Superior temporal gyrus (tissue), 1 donor: ENCODE data around the gene NEUROG3.
"Not testable (repeated sequence)": the region's sequence is repeated elsewhere in the genome, so short reads cannot be mapped to it uniquely, and the experiment has no call there.

Source experiments
- DNase-seq: peaks from one replicate; pipeline ENCODE4 v3.0.0-alpha.2; 2016; ENCODE audit errors: extremely low spot score

The NEUROG3 gene

DNA sequence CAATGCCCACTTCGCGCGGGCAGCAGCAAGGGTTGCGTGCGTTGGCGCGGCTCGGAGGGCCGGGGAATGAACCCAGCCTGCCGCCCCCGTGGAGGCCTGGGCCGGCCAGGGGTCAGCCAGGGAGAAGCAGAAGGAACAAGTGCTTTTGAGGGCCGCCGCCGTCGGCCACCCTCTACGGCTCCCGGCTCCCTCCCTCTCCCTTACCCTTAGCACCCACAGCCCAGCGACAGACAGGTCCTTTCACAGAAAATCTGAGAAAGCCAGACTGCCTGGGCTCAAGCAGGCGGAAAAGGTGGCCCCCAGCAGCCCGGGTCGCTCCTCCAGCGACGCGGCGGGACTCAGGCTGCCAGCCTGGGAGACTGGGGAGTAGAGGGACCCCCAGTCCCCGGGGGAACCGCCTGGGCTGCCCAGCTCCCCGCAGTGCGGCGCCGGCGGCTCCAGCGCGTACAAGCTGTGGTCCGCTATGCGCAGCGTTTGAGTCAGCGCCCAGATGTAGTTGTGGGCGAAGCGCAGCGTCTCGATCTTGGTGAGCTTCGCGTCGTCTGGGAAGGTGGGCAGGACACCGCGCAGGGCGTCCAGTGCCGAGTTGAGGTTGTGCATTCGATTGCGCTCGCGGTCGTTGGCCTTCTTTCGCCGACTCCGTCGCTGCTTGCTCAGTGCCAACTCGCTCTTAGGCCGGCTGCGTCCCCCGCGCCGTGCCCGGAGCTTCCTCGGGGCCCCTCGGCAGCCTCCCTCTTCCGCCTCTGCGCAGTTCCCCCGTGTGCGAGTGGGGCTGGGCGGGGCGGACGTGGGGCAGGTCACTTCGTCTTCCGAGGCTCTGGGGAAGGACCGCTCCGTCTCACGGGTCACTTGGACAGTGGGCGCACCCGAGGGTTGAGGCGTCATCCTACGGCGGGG lies 815 bp downstream of the NEUROG3 start:
- no peak for DNase-seq

DNA sequence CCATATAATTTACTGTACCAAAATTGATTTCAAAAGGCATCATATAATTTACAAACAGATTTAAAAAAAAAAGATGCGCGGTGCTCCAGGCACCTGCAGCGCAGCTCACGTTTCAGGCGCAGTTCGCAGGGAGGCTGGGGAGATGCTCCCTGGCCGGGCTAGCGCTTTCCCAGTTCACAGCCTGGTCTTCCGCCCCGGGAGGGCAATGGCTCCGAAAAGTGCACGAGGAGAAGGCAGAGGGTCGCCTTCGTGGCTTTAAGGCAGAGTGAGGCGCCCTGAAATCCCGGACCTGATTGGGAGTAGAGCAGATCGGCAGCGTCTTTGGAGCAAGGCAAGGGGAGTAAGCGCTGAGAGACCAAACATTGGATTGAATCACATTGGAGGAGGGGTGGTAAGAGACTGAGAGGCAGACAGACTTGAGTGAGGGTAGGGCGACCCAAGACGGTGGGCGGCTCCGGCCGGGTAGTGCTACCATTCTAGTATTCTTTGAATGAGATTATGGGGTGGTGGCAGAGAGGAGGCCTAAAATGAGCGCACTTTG lies 1.5 kb downstream of the NEUROG3 start:
- no peak for DNase-seq

DNA sequence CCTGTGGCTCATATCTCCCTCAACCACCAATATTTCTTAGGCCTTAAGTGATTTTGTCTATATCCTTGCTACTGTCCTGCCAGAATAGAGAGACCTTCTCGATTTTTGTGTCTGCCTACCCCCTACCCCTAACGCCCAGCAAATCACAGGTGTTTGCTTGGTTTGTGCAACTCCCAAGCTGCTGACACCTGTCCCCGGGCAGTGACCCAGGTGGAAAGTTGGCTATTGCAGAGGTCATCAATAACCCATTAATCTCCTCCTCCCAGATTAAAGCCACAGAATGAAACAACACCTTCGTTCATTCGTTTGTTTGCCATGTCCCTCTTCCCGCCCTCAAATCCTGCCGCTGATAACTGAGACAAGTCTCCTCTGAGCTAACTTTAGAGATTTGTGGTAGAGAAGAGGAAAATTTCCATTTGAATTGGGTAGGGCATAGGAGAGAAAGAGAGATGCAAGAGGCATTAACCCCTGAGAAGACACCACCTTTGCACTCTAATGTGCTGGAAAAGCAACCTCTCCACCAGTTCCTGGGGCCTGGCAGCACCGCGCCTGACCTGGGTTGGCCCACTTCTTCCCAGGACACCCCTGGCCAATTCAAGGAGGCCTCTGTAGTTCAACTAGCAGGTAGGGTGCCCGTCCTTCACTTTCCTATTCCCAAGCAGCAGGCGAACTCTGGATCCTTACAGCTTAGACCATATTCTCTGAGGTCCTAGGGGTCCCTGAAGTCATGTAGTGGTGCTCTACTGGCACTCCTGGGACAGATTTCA lies 3.0 kb downstream of the NEUROG3 start:
- DNase-seq = no peak

DNA sequence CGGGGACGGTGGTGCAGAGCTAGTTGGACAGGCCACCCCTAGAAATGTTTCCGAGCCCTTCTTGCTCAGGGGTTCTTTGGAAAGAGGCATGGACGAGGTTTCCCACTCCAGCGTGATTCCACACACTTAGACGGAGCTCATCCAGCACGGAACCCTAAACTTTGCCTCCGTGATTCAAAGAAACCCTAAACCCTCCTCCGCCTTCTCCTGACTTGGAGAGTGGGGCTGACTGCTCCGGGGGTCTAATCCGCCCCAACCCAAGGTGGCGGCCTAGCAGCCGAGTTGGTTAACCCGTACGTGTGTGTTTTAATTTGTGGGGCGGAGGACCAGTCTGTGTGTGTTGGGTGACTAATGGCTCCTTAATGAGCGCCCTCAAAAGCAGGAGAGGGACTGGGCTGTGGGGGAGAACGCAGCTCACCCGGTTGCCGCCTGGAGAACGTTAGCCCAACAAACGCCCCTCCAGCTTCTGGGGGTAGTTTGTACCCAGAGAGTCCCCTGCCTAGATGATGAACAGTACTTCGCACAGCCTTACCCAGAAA lies 3.8 kb downstream of the NEUROG3 start:
- no peak for DNase-seq

DNA sequence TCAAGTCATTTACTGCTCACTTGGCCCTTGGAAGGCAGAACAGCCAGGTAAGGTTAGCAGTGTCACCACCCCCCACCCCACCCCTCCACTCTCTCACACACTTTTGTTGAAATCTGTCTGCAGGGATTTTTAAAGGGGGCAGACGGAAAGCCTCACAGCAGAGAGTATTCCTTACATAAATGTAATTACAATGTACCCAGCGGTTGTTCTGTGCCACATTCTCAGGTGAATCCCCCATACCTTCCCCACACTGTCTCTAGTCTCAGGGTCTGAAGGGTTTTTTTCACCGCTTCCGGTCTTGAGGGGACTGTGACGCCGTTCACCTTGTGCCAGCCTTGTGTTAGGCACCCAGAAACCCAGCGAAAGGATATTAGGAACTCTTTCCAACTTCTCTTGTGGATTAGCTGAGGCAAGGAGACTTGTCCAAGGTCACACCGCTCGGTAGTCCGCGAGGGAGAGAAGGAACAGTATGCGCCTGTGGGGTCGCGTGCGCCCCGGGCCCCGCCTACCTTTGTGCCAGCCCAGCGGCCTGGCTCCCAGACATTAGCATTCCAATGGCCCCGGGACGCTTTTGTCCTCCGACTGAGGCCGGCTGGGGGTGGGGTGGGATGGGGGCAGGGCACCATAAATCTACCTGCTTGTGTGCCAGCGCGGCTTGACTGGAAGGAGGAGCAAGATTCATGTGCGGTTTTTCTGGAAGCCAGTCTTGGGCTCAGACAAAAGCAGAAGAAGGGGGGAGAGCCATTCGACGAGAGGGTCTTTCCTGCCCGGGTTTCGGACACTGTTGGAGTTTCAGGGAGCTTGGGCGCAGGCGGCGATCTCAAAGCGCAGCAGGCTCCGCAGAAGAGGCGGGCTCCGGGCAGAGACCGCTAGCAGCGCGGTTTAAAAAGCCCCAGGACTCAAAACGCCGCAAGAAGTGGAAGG lies 4.5 kb downstream of the NEUROG3 start:
- DNase-seq = no peak

DNA sequence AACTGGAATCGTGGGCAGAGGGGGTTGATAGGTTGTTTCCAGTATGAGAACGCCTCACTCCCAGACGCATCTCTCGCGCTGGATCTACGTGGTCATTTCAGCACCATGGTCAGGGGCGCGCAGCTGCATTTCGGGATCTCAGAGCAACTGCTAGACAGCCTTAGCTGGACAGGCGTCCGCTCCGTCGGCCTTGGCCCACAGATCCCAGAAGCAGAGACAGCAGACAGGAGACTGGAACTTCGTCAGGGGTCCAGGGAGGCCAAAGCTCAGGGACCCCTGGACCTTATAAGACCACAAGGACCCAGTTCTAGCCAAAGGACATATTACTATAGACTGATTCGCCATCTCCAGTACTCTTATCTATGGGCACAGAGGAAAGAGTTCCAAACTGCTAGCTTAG lies 5.3 kb downstream of the NEUROG3 start:
- DNase-seq = no peak

DNA sequence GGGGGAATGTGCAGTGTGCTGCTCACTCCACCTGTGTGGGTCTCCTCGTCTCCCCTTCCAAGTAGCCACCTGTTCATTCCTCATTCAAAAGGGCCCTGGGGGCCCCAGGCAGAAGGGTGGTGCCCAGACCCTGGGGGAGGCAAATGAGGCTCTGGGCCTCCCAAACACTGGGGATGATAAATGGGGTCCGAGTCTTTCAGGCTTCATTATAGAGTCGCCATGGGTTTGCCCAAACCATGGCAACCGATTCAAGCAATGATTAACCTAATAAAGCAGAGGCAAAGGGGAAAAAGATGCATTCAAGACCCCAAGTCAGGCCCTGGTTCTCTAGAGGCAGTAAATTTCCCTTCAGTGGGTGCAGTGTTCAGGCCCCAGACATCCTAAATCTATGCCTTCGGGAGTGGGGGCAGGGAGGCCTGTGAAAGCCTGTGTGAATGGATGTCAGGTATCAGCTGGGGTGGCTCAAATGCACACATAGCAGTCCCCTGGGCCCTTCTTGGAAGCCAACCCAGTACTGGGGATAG lies 10.4 kb downstream of the NEUROG3 start:
- DNase-seq = no peak

DNA sequence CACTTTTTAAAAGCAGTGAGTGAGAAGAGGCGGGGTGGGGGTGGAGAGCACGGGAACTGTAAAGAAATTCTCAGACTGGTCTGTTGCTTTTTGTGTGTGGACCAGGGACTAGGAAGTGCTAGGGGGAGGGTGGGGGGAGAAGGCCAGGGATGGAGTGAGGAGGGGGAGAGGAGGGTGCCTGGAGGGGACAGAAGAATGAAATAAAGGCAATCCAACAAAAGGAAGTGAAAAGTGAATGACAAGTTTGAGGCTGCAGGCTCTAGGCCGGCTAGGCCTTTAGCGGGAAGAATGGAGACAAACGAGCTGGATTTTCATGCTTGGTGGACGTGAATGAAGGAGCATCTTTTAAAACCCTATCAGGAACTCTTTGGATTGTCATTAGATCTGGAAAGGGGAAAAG lies 13.7 kb downstream of the NEUROG3 start:
- DNase-seq = no peak

DNA sequence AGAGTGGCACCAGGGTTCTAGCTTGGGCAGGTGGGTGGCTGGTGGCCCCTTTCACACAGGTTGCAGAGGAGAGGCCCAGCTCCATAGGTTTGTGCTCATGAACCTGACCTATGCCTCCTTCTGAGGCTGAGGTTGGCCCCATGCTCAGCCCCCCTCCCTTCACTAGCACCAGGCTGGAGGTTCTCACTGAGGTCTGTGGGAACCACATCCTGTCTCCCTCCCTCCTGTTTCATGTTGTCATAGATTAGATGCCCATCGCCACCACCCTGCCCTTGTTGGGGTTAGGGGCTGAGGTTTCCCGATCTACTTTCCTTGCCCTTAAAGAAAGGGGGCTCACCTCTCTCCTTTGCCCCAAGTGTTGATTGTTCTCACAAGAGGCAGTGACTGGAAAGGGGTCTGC lies 14.7 kb downstream of the NEUROG3 start:
- DNase-seq = no peak

DNA sequence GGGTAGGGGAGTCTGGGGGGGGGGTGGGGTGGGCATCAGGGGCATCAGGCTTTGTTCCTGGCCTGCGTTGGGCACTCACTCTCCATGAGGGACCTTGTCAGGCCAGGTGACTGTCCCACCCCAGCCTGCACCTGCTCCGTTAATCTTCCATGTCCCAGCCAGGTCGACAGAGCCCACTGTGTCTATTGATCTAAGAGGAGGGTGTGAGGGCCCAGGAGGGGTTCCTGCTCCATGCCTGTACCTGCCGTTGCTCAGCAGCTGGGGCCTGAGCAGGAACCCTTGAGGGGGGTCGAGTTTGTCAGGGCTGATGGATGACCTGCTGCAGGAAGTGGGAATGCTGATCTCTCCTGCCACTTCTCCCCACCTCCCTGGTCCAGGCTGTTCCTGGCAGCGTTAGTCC lies 18.6 kb downstream of the NEUROG3 start:
- no peak for DNase-seq

DNA sequence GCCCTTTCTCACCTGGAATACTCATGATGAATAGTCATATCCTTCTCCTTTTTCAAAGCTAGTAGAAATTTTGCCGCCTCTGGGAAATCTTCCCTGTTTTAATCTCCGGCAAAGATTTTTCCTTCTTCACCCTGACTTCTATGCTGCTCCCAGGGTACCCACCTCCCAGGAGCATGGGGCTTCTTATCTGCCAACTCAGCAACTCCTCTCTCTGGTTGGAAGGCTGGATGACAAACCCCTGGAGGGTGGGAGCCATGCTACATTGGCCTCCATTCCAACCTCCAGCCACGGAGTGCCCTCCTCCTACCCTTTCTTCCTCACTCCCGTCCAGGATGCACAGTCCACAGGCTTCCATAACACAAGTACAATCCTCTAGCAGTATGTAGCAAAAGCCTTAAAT lies 19.9 kb downstream of the NEUROG3 start:
- DNase-seq = no peak

DNA sequence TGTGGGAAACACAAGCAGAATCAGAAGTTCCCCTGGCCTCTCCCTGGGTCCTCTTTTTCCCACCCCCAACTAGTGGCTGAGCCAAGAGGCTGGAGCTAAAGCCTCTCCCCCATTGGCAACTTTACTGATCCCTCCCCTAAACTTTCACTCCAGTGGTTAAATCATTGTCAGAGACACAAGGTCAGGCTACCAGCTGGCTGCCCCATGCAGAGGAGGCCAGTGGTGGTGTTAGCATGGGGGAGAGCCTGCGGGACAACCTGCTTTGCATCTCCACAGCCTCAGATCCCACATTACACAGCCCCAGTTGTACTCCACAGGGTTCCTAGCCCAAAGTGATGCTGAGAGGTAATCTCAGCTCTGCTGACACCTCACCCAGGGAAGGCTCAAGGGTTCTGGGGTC lies 21.0 kb downstream of the NEUROG3 start:
- DNase-seq = no peak

DNA sequence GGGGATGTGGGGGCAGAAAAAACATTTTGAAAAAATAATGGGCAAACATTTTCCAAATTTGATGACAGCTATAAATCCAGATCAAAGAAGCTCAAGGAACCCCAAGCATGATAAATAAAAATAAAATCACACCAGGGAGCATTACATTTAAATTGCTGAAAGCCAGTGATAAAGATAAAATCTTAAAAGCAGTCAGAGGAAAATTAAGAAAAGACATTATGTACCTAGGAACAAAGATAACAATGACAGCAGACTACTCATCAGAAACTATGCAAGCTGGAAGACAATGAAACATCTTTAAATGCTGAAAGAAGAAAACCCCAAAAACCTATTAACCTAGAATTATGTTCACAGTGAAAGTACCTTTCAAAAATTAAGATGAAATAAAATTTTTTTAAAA lies 23.3 kb downstream of the NEUROG3 start:
- DNase-seq = no peak

DNA sequence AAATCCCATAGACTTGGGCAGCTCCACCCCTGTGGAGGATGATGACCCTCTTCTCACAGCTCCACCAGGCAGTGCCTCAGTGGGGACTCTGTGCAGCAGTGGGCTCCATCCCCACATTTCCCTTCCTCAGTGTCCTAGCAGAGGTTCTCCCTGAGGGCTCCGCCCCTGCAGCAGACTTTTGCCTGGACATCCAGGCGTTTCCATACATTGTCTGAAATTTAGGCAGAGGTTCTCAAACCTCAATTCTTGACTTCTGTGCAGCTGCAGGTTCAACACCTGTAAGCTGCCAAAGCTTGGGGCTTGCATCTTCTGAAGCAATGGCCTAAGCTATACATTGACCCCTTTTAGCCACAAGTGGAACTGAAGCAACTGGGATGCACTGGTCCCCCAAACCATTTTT lies 31.8 kb downstream of the NEUROG3 start:
- DNase-seq = no peak

DNA sequence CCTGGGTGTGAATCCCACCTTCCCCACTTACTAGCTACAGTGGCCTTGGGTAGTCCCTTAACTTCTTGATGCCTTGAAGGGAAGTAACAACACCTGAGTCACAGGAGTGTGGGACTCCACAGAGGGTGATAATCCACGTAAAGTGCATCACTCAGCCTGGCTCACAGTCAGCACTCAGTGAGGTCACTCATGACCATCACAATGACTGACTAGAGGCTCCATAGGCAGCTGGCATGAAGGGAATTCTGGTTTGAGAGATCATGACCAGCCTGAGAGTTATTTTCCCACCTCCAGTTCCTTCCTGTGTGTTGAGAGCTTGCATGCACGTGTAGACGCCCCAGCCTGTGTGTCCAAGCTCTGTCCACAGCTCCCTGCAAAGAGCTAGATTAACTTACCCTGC lies 34.8 kb downstream of the NEUROG3 start:
- DNase-seq = no peak

DNA sequence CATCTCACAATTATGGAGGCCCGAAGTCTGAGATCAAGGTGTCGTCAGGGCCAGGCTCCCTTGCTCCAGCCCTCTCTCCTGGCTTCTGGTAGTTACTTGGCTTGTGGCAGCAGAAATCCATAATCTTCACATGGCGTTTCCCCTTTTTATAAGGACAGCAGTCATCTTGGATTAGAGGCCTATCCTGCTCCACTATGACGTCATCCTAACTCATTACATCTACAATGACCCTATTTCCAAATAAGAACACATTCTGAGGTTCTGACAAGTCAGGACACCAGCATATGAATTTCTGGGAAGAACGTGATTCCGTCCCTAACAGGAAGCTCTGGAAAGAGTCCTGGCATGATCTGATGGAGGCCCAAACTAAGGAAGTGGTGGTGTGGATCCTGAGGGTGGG lies 35.8 kb downstream of the NEUROG3 start:
- DNase-seq = no peak

DNA sequence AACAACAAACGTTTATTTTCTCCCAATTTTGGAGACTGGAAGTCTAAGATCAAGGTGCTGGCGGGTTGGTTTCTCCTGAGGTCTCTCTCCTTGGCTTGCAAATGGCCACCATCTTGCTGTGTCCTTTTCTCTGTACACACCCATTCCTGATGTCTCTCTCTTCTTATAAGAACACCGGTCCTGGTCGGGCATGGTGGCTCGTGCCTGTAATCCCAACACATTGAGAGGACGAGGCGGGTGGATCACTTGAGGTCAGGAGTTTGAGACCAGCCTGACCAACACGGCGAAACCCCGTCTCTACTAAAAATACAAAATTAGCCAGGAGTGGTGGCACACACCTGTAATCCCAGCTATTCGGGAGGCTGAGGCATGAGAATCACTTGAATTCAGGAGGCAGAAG lies 36.7 kb downstream of the NEUROG3 start:
- DNase-seq = not testable (repeated sequence)

DNA sequence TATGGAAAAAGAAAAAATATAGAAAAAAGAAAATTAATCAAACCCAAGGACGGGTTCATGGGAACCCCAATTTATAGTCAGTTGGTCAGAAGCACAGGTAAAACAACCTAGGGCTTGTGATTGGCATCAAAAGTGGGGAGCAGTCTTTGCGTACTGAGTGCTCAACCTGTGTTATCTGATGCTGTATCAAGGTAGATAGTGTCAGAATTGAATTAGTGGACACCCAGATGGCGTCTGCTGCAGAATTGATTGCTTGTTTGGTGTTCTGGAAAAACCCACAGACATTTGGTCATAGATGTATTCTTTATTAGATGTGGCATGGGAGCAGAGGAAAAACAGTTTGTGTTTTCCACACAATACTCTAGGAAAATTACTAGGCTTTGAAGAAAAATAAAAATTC lies 39.6 kb downstream of the NEUROG3 start:
- DNase-seq = no peak

DNA sequence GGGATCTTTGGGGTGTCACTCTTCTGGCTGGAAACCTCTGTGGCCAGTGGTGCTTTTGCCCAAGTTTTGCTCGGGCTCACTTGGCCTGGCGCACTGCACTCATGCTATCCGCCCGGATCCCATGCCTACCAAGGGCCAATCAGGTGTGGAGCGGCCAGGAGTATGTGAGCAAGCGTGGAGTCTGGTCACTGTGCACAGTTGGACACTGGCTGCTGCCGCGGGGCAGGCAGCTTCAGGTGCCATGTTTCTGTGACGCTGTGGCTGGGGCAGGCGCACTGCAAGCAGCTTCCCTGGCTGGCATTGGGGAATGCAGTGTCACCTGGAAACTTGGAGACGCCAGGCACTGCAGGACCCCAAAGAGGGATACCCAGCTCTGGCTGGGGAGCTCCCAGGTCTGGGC lies 45.3 kb downstream of the NEUROG3 start:
- DNase-seq = no peak
